Thyroid gland (tissue), 4 donors: Measurements from ENCODE around the gene MSN. TPM values are rescaled to one million over a fixed set of nuclear protein-coding genes. Genes with fewer than 3 reads are reported as not detected.
A peak's percentile ranks its signal among the peaks of the same experiment; 100 is the strongest.

ENCODE experiments used
- DNase-seq, 2 donors: peaks; one replicate each; pipeline ENCODE4 v3.0.0-alpha.2; 2019
- H3K27ac ChIP-seq, 3 donors: fragments of 200-600 bp; sonication (generic); 1 replicate in 2 of 3; 2 replicates in 1 of 3; pipeline ENCODE4 v1.5.1; 2016 to 2019; ENCODE audit warnings: mild to moderate bottlenecking in 1 of 3, moderate library complexity in 1 of 3
- H3K27me3 ChIP-seq: fragments of 200-600 bp; sonication (generic); one replicate; pipeline ENCODE4 v1.5.1; 2019
- H3K36me3 ChIP-seq, 2 donors: fragments of 200-600 bp; sonication (generic); one replicate each; pipeline ENCODE4 v1.5.1; 2016 to 2019
- H3K4me1 ChIP-seq, 2 donors: fragments of 200-600 bp; sonication (generic); one replicate each; pipeline ENCODE4 v1.5.1; 2017 to 2019
- H3K4me3 ChIP-seq, 3 donors: fragments of 200-600 bp; sonication (generic); replicated peaks in 1 of 3; 1 replicate in 2 of 3; 2 replicates in 1 of 3; pipeline ENCODE4 v1.5.1; 2016; ENCODE audit warnings: mild to moderate bottlenecking in 1 of 3
- H3K9me3 ChIP-seq: fragments of 200-600 bp; sonication (generic); one replicate; pipeline ENCODE4 v1.5.1; 2017
- POLR2A ChIP-seq, 2 donors: fragments of 450-650 bp; IDR thresholded peaks; one replicate each; pipeline ENCODE4 v1.6.1; 2017; ENCODE audit warnings: antibody characterized with exemption in 2 of 2, mild to moderate bottlenecking in 2 of 2, moderate library complexity in 1 of 2
- WGBS, 2 donors: methylation state at CpG; one replicate each; pipeline ENCODE4 v1.1.5; 2017; 5-methylcytosine and 5-hydroxymethylcytosine counted together
- intact Hi-C: fragments of 100-400 bp; cut with DNase I; formaldehyde crosslinking; loops from one replicate; pipeline ENCODE4 v1.15.1; 2023
- total RNA-seq, 4 donors: library from RNA; depleted of rRNA; stranded (reverse); fragments of >200 nt; gene quantifications; one replicate each; pipeline ENCODE4 v1.2.3, GENCODE V29; 2016
- TF ChIP-seq, protein P1 (sequence below), 6 experiments: fragments of 200-600 bp in 3 of 6; fragments of 450-650 bp in 3 of 6; sonication (generic) in 3 of 6; IDR thresholded peaks; one replicate each; pipeline ENCODE4 v1.5.1; 2016 to 2019; ENCODE audit warnings: antibody characterized with exemption in 6 of 6, mild to moderate bottlenecking in 2 of 6, inconsistent platforms in 1 of 6, moderate library complexity in 1 of 6

The MSN gene
- total RNA-seq, 4 donors from 2014 or later = 204 to 318 (median 259) TPM

DNA sequence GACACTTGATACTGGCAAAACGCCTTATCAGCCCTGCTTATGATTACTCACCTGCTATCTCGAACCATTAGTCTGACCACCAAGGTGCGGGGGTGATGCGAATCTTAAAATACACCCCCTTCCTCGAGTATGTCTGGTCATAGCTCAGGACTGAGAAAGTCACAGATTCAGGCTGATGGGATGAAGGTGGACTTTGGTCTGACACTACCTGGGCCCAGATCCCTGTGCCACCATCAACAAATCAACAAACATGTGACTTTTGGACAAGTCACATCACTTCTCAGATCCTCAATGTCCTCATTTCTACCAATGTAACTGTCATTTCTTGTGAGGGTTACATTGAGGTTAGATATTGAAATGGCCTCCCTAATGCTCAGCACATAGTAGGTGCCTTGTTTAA, 9.8 kb upstream of the MSN start:
- intact Hi-C loops = no loop called here
- Histone ChIP-seq H3K27ac (no peak overlapping the region), H3K27me3 (no peaks in the 10 kb centered on the region), H3K4me3 (no peak overlapping the region), H3K36me3 (no peaks in the 10 kb centered on the region), H3K9me3 (no peaks in the 10 kb centered on the region), H3K4me1 (peaks cover 0 to 7% of the 10 kb centered on the region in 2 donors)
- TF ChIP-seq POLR2A (IDR thresholded peaks at IDR 0.05) = no peak
- TF ChIP-seq, protein P1, sequence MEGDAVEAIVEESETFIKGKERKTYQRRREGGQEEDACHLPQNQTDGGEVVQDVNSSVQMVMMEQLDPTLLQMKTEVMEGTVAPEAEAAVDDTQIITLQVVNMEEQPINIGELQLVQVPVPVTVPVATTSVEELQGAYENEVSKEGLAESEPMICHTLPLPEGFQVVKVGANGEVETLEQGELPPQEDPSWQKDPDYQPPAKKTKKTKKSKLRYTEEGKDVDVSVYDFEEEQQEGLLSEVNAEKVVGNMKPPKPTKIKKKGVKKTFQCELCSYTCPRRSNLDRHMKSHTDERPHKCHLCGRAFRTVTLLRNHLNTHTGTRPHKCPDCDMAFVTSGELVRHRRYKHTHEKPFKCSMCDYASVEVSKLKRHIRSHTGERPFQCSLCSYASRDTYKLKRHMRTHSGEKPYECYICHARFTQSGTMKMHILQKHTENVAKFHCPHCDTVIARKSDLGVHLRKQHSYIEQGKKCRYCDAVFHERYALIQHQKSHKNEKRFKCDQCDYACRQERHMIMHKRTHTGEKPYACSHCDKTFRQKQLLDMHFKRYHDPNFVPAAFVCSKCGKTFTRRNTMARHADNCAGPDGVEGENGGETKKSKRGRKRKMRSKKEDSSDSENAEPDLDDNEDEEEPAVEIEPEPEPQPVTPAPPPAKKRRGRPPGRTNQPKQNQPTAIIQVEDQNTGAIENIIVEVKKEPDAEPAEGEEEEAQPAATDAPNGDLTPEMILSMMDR (IDR thresholded peaks at IDR 0.05) = no peak
- WGBS, 2 donors = 92 to 93% methylated on average over 5 of the region's 5 CpGs
- no peak for DNase-seq

DNA sequence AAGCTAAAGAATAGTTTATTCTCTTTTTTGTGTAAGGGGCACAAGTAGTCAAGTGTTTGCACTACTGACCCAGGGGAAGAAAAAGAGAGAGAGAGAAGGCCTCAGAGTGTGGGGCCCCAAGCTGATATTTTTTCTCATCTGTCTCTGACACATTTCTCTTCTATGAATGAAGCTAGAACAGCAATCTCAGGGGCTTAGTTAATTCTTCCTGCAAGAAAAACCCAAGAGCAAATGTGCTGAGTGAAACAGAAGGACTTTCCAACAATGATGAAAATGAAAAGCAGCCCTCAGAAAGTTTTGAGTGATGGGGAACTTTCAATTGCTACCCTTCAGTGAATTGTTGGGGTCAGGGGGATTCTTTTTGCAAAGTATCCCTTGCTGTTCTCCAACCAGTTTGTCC, 9.2 kb upstream of the MSN start:
- TF ChIP-seq POLR2A (IDR thresholded peaks at IDR 0.05) = no peak
- TF ChIP-seq, protein P1 (IDR thresholded peaks at IDR 0.05) = no peak
- no peak overlapping the region for H3K27ac ChIP-seq

DNA sequence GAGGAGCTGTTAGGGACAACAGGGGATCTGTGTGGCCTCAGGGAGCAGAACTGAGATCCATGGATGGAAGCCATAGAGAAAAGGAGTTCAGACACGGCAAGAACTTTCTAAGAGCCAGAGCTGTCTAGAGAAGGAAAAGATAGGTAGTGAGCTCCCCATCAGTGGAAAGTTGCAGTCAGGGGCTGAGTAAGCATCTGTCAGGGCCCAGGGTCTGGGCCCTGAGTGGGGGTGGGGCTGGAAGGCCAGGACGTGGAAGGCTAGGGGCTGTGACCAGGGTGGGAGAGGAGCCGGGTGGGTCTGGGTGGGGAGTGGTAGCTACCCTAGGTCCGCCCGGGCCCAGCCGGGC, 324 bp upstream of the MSN start:
- H3K27me3 ChIP-seq = no peaks in the 10 kb centered on the region
- TF ChIP-seq POLR2A (IDR thresholded peaks at IDR 0.05) = no peak
- TF ChIP-seq, protein P1 (IDR thresholded peaks at IDR 0.05) = no peak
- no peak for DNase-seq
- H3K4me3 ChIP-seq = no peak overlapping the region
- 4 to 25% methylated on average over 1 to 5 of the region's 6 CpGs for WGBS, 2 donors
- intact Hi-C loops = no loop called here
- H3K27ac ChIP-seq = peak overlapping the region; percentile 72 to 96 (median 96)
- H3K36me3 ChIP-seq = no peaks in the 10 kb centered on the region
- H3K4me1 ChIP-seq = peaks cover 21 to 34% of the 10 kb centered on the region in 2 donors
- no peaks in the 10 kb centered on the region for H3K9me3 ChIP-seq

More for the DNA sequence above, 9.2 kb upstream of the MSN start:
- Histone ChIP-seq H3K4me1 (peaks cover 0 to 7% of the 10 kb centered on the region in 2 donors), H3K27me3 (no peaks in the 10 kb centered on the region), H3K36me3 (no peaks in the 10 kb centered on the region), H3K9me3 (no peaks in the 10 kb centered on the region), H3K4me3 (no peak overlapping the region)
- intact Hi-C loops = no loop called here
- no peak for DNase-seq

DNA sequence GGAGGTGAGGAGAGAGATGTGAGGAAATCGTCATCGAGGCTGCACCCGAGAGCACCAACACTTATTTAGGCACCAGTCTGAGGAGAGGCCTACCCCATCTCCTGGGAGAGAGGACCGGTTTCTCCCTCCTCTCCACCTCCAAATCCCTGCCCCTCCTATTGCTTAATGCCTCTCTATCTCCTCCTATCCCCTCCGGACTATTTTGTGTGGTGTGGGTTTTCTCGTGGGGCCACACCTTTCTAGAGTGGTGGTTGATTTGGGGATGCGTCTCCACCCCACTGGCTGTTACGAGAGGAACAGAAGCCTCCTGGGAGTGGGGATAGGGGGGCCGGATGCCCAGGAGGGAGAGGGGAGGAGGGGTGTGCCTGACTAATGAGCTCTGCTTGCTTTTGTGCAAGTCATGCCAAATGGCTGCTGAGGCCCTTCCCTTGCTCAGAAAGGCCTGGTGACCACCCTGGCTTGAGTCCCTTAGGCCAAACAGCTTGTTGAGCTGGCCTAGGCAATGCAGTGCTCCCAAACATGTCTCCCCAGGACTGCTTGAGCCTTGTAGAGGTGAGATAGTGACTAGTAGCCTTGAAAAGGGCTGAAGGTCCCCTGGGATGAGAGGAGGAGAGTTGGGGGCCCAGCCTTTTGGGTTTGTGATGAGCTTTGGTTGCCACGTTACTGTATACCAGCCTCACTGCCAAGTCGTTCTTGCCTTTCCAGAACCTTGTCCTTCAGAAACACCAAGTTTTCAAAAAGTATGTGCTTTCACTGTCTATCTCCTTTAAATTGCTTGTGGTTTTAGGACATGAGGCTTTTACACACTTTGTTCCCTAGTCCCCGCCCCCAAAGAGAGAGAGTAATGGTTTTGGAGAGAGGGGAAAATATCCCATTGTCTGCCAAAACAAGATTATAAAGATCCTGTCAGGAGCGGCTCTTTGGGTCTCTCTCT, 1.2 kb downstream of the MSN start:
- no peaks in the 10 kb centered on the region for H3K36me3 ChIP-seq
- 2 to 3% methylated on average over 10 of the region's 13 CpGs for WGBS, 2 donors
- H3K4me1 ChIP-seq = peaks cover 34 to 49% of the 10 kb centered on the region in 2 donors
- TF ChIP-seq, protein P1 (IDR thresholded peaks at IDR 0.05) = no peak
- TF ChIP-seq POLR2A (IDR thresholded peaks at IDR 0.05) = peak in 1 of 2 donors; percentile 57
- peak; percentile 76 to 77 for DNase-seq
- H3K27ac ChIP-seq = peak overlapping the region; percentile 95 to 96 (median 96)
- no peaks in the 10 kb centered on the region for H3K27me3 ChIP-seq
- H3K9me3 ChIP-seq = no peaks in the 10 kb centered on the region
- peak overlapping the region; percentile 56 to 86 (median 58) for H3K4me3 ChIP-seq
- intact Hi-C loops = no loop called here

DNA sequence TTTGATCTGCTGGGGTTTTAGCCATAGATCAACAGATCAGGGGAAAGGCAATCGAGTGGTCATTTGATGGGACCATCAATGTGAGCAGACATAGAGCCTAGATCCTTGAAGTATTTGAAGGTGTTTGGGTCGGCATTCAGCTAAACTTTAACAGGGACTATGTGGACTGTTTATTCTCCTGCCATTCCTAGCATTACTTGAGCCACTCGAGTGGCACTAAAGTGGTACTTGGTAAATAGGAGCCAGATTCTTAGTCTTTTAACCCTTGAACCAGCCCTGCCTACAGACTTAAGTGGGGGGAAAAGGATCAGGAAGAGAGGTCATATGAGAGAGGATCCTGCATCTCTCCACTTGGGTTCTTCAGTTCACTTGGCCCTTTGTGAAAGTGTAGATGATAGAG, 3.8 kb downstream of the MSN start:
- H3K27ac ChIP-seq = peak overlapping the region; percentile 95 to 96 (median 96)
- H3K4me1 ChIP-seq = peaks cover 38 to 73% of the 10 kb centered on the region in 2 donors
- TF ChIP-seq POLR2A (IDR thresholded peaks at IDR 0.05) = peak in 1 of 2 donors; percentile 24
- TF ChIP-seq, protein P1 (IDR thresholded peaks at IDR 0.05) = no peak
- H3K4me3 ChIP-seq = no peak overlapping the region
- no peaks in the 10 kb centered on the region for H3K27me3 ChIP-seq
- intact Hi-C loops = no loop called here
- peak; percentile 55 to 61 for DNase-seq
- H3K9me3 ChIP-seq = no peaks in the 10 kb centered on the region
- H3K36me3 ChIP-seq = no peaks in the 10 kb centered on the region
- WGBS, 2 donors = 12 to 30% methylated on average over 3 of the region's 3 CpGs
